HCT116 (cell line): ENCODE results near the gene EIF2B5.
"Not testable (repeated sequence)": the region's sequence is repeated elsewhere in the genome, so short reads cannot be mapped to it uniquely, and the experiment has no call there.

Experiments used
- CEBPB ChIP-seq: IDR thresholded peaks from 2 replicates; pipeline ENCODE4 v1.6.1; 2012; ENCODE audit warnings: low read depth
- CTCF ChIP-seq, 3 experiments: fragments of 200-600 bp in 1 of 3; sonication (generic) in 1 of 3; IDR thresholded peaks in 2 of 3; conservative IDR thresholded peaks in 1 of 3; 2 replicates each; pipeline ENCODE4 v1.5.1; 2012 to 2017; ENCODE audit warnings: low read depth in 2 of 3, low read length in 2 of 3, antibody characterized with exemption in 1 of 3, borderline replicate concordance in 1 of 3, control low read depth in 1 of 3, mild to moderate bottlenecking in 1 of 3, mixed read lengths in 1 of 3, mixed run types in 1 of 3, moderate library complexity in 1 of 3; ENCODE audit not compliant: insufficient read depth in 1 of 3
- MAX ChIP-seq: IDR thresholded peaks from 2 replicates; pipeline ENCODE4 v1.6.1; 2012
- REST ChIP-seq: IDR thresholded peaks from 2 replicates; pipeline ENCODE4 v1.6.1; 2012; ENCODE audit warnings: low read depth
- SIN3A ChIP-seq: IDR thresholded peaks from 2 replicates; pipeline ENCODE4 v1.6.1; 2012; ENCODE audit warnings: low read depth

- not testable (repeated sequence) for TF ChIP-seq SIN3A, MAX, REST, CEBPB
- TF ChIP-seq CTCF (IDR thresholded peaks at IDR 0.05 in 2 of 3, conservative IDR thresholded peaks at IDR 0.05 in 1 of 3; ENCODE audit: borderline replicate concordance in 1 of 3, insufficient read depth in 1 of 3, low read depth in 2 of 3, low read length in 2 of 3) = peak; percentile 18 to 62 (median 23); a peak in 2 of 6 replicates
These were observed 14.6 kb downstream of the EIF2B5 start for GRCh38 chr3:184149770-184150169.
